Pancreas (tissue), 10 donors: ENCODE results near the gene DUS1L. TPM values are rescaled to one million over a fixed set of nuclear protein-coding genes. Genes with fewer than 3 reads are reported as not detected.

Experiments
- ATAC-seq, 4 donors: fragments of 200-7000 bp; cut with Tn5 transposase; one replicate each; pipeline versions ENCODE4 v1.8.0 to v1.9.1; 2020; ENCODE audit warnings: mild to moderate bottlenecking in 4 of 4, moderate library complexity in 4 of 4
- DNase-seq, 6 donors: peaks; one replicate each; pipeline ENCODE4 v3.0.0-alpha.2; 2020
- FAIRE-seq: peaks from 2 replicates; lab custom pipeline; 2012; peaks lifted over from hg19 to GRCh38; lab: Jason Lieb, UNC
- H3K27ac ChIP-seq, 4 donors: fragments of 200-600 bp; sonication (generic); 1 replicate in 3 of 4; 2 replicates in 1 of 4; pipeline versions ENCODE4 v1.5.0 to v1.8.0; 2020
- H3K27me3 ChIP-seq, 4 donors: fragments of 200-600 bp; one replicate each; pipeline ENCODE4 v1.8.0; 2021
- H3K36me3 ChIP-seq, 3 donors: fragments of 200-600 bp; sonication (generic) in 1 of 3; one replicate each; pipeline versions ENCODE4 v1.5.0 to v1.8.0; 2020 to 2021
- H3K4me1 ChIP-seq, 3 donors: fragments of 200-600 bp; one replicate each; pipeline ENCODE4 v1.8.0; 2021
- H3K4me3 ChIP-seq, 4 donors: fragments of 200-600 bp; sonication (generic) in 2 of 4; one replicate each; pipeline versions ENCODE4 v1.5.0 to v1.8.0; 2020 to 2021
- H3K9me3 ChIP-seq, 4 donors: fragments of 200-600 bp; one replicate each; pipeline ENCODE4 v1.8.0; 2021
- CTCF ChIP-seq, 4 donors: fragments of 200-600 bp; sonication (generic) in 3 of 4; IDR thresholded peaks; one replicate each; pipeline versions ENCODE4 v1.5.0 to v1.8.0; 2021; ENCODE audit warnings: antibody characterized with exemption in 4 of 4
- WGBS, 2 donors: extraction: QIAGEN DNeasy Blood & Tissue Kit; methylation state at CpG; one replicate each; pipeline ENCODE4 v1.1.7; 2013; 5-methylcytosine and 5-hydroxymethylcytosine counted together
- intact Hi-C, 3 donors: fragments of 100-400 bp; cut with DNase I; formaldehyde crosslinking; loops; one replicate each; pipeline versions ENCODE4 v1.11.1 to v1.14.2; 2022
- polyA plus RNA-seq, 2 donors: library from polyadenylated mRNA; stranded (reverse); fragments of 200-250 nt; gene quantifications; one replicate each; pipeline ENCODE4 v1.2.3, GENCODE V29; 2013
- total RNA-seq, 6 donors: library from RNA; stranded (reverse); fragmentation: NEBNext Ultra II Directional in 4 of 6; extraction: Animal tissue kit (Norgen Biotek cat#: 25700) in 4 of 6; gene quantifications; one replicate each; pipeline versions ENCODE4 v1.2.1 to v1.2.4, GENCODE V29; 2021 to 2023
- donor health status: healthy with polysubstance abuse.
- donor health status: DM: no; HTN: no; CAD: no; lungs with moderate emphysema.
- donor health status: DM: no; HTN: no; CAD: no.
- donor health status: control.
- donor health status: control.
- donor health status: Bipolar disorder and iron deficiency.
- donor health status: DM: yes; HTN: yes; CAD: no.
- donor health status: DM: no; HTN: no; CAD: no.
- donor health status: DM: no; HTN: no; CAD: no.
- donor health status: DM: yes; HTN: yes; CAD: no.

DUS1L gene
- total and polyA plus RNA-seq, 8 donors, result 56.0 to 186 (median 72.8) TPM

GRCh38 chr17:82049521-82049971, 16.1 kb downstream of the DUS1L start:
- Histone ChIP-seq H3K27me3 (no peaks in the 10 kb centered on the region), H3K9me3 (no peaks in the 10 kb centered on the region), H3K4me1 (peaks cover 0 to 11% (median 0%) of the 10 kb centered on the region in 3 donors), H3K4me3 (no peak overlapping the region), H3K36me3 (no peaks in the 10 kb centered on the region), H3K27ac (no peak overlapping the region)
- peak in 3 of 6 donors; percentile 16 to 72 (median 39) for DNase-seq
- intact Hi-C loops, result no loop called here
- no peak for ATAC-seq
- 92 to 97% methylated on average over 16 of the region's 16 CpGs for WGBS, 2 donors
- TF ChIP-seq CTCF (IDR thresholded peaks at IDR 0.05), result no peak
- FAIRE-seq, result no peak

GRCh38 chr17:82049106-82049505, 16.5 kb downstream of the DUS1L start:
- Histone ChIP-seq H3K9me3 (no peaks in the 10 kb centered on the region), H3K27me3 (no peaks in the 10 kb centered on the region), H3K4me3 (no peak overlapping the region), H3K36me3 (no peaks in the 10 kb centered on the region), H3K27ac (no peak overlapping the region), H3K4me1 (peaks cover 0 to 11% (median 0%) of the 10 kb centered on the region in 3 donors)
- ATAC-seq (no peak), DNase-seq (no peak), FAIRE-seq (no peak)
- 90 to 95% methylated on average over 8 of the region's 8 CpGs for WGBS, 2 donors
- no peak for TF ChIP-seq CTCF (IDR thresholded peaks at IDR 0.05)
- intact Hi-C loops, result no loop called here

GRCh38 chr17:82048571-82048971, 17.0 kb downstream of the DUS1L start:
- WGBS, 2 donors, result 89 to 90% methylated on average over 20 of the region's 20 CpGs
- Histone ChIP-seq H3K4me1 (peaks cover 0 to 11% (median 0%) of the 10 kb centered on the region in 3 donors), H3K27ac (no peak overlapping the region), H3K36me3 (no peaks in the 10 kb centered on the region), H3K4me3 (no peak overlapping the region), H3K9me3 (no peaks in the 10 kb centered on the region), H3K27me3 (no peaks in the 10 kb centered on the region)
- ATAC-seq (no peak), FAIRE-seq (no peak), DNase-seq (peak in 2 of 6 donors; percentile 31 to 74)
- intact Hi-C loops, result no loop called here
- no peak for TF ChIP-seq CTCF (IDR thresholded peaks at IDR 0.05)

DNA sequence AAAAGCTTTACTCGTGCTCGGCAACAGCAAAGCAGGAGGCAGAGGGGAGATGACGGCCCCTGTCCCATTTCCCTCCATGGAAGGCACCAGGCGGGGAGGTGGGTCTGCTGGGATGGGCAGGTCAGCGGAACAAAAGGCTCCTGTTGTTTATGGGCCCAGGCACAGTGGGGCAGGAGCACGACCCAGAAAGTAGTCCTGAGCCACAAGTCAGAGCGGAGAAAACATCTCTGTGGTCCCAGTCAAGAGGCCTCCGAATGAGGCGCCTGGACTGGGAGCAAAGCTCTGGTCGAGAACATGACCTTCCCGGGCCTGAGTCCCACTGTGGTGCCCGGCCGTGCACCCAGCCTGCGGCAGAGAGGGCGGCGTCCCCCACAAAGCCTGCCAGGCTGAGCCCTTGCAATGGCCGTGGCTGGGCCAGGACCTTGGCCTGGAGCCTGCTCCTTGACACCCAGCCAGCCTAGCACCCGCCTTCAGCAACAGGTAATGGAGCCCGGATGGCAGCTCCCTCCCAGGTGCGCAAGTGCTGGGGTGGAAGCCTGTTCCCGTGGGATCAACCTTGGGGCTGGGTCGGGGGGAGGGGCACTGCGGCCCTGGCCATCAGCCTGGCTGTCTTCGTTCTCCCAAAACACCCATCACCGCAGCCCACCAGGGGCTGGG, 17.6 kb downstream of the DUS1L start:
- no peaks in the 10 kb centered on the region for H3K9me3 ChIP-seq
- FAIRE-seq (no peak), DNase-seq (peak in 1 of 6 donors; percentile 70), ATAC-seq (no peak)
- H3K27me3 ChIP-seq, result no peaks in the 10 kb centered on the region
- no peak overlapping the region for H3K27ac ChIP-seq
- no peak for TF ChIP-seq CTCF (IDR thresholded peaks at IDR 0.05)
- no peak overlapping the region for H3K4me3 ChIP-seq
- intact Hi-C loops, result no loop called here
- WGBS, 2 donors, result 87 to 89% methylated on average over 25 of the region's 25 CpGs
- H3K4me1 ChIP-seq, result peaks cover 0 to 9% (median 0%) of the 10 kb centered on the region in 3 donors
- H3K36me3 ChIP-seq, result no peaks in the 10 kb centered on the region

- Histone ChIP-seq H3K9me3 (no peaks in the 10 kb centered on the region), H3K27me3 (no peaks in the 10 kb centered on the region), H3K36me3 (no peaks in the 10 kb centered on the region), H3K27ac (no peak overlapping the region), H3K4me3 (no peak overlapping the region), H3K4me1 (peaks cover 0 to 4% (median 0%) of the 10 kb centered on the region in 3 donors)
- no peak for ATAC-seq
- peak in 1 of 6 donors; percentile 44 for DNase-seq
- no peak for FAIRE-seq
- 88% methylated on average over 24 of the region's 24 CpGs for WGBS, 2 donors
- TF ChIP-seq CTCF (IDR thresholded peaks at IDR 0.05), result no peak
- intact Hi-C loops, result no loop called here
These were observed 18.2 kb downstream of the DUS1L start for GRCh38 chr17:82047379-82047778.
